Endothelial cell of umbilical vein (primary cell): ENCODE measurements around the gene NFATC1. TPM values are rescaled to one million over a fixed set of nuclear protein-coding genes. Genes with fewer than 3 reads are reported as not detected.

Source experiments
- BruUV-seq: library from RNA; stranded (reverse); fragments of 400-500 nt; replicated peaks from 2 replicates; lab custom pipeline; 2021; lab: Mats Ljungman, UMichigan
- CTCF ChIA-PET: fragments of 300-600, 350-600 bp; sonication (Branson Sonifier 250); formaldehyde crosslinking; loops from one replicate; lab custom pipeline; 2021; ENCODE audit warnings: antibody characterized with exemption, inconsistent platforms; lab: Charles Lee
- POLR2A ChIA-PET: fragments of 300-600, 350-600 bp; sonication (Branson Sonifier 250); formaldehyde crosslinking; loops from one replicate; lab custom pipeline; 2021; ENCODE audit warnings: antibody characterized with exemption, inconsistent platforms; lab: Charles Lee
- DNase-seq: peaks from one replicate; pipeline ENCODE4 v3.0.0-alpha.2; 2011; ENCODE audit warnings: low read depth, low spot score
- FAIRE-seq: peaks from 2 replicates; lab custom pipeline; 2011; peaks lifted over from hg19 to GRCh38; lab: Jason Lieb, UNC
- H2AFZ ChIP-seq: 2 replicates; pipeline ENCODE4 v1.6.0; 2012; ENCODE audit warnings: low read depth, low read length, control low read depth, inconsistent platforms
- H3K27ac ChIP-seq: 2 replicates; pipeline ENCODE4 v1.5.1; 2011; ENCODE audit warnings: low read depth, mild to moderate bottlenecking, control low read depth, low read length, moderate library complexity; ENCODE audit not compliant: insufficient read depth
- H3K27me3 ChIP-seq, 2 experiments: 2 replicates each; pipeline versions ENCODE4 v1.6.0 to v1.6.1; 2011; ENCODE audit warnings: low read length in 2 of 2, mixed read lengths in 1 of 2; ENCODE audit not compliant: control insufficient read depth in 2 of 2, insufficient read depth in 2 of 2
- H3K36me3 ChIP-seq, 2 experiments: 2 replicates in 1 of 2; 3 replicates in 1 of 2; pipeline ENCODE4 v1.5.1; 2011; ENCODE audit warnings: low read length in 2 of 2, mild to moderate bottlenecking in 1 of 2, moderate library complexity in 1 of 2; ENCODE audit not compliant: control insufficient read depth in 2 of 2, insufficient read depth in 2 of 2; ENCODE audit errors: extremely low read depth in 1 of 2
- H3K4me1 ChIP-seq: 3 replicates; pipeline ENCODE4 v1.5.1; 2011; ENCODE audit warnings: mild to moderate bottlenecking, low read length; ENCODE audit not compliant: control insufficient read depth, insufficient read depth; ENCODE audit errors: extremely low read depth
- H3K4me2 ChIP-seq: 2 replicates; pipeline ENCODE4 v1.6.1; 2011; ENCODE audit warnings: low read length, control low read depth, mixed read lengths; ENCODE audit not compliant: insufficient read depth
- H3K4me3 ChIP-seq, 3 experiments: fragments of 200-600 bp in 1 of 3; sonication (generic), shearing (Covaris generic) in 1 of 3; replicated peaks in 1 of 3; 2 replicates each; pipeline ENCODE4 v1.5.1; 2011 to 2016; ENCODE audit warnings: control low read depth in 3 of 3, low read length in 3 of 3, mild to moderate bottlenecking in 2 of 3, inconsistent platforms in 1 of 3, low read depth in 1 of 3, moderate library complexity in 1 of 3; ENCODE audit not compliant: insufficient read depth in 1 of 3
- H3K79me2 ChIP-seq: 2 replicates; pipeline ENCODE4 v1.6.0; 2012; ENCODE audit warnings: low read length, inconsistent platforms; ENCODE audit not compliant: control insufficient read depth, insufficient read depth
- H3K9ac ChIP-seq: replicated peaks from 2 replicates; pipeline ENCODE3; 2011; ENCODE audit warnings: low read length, control low read depth; ENCODE audit not compliant: insufficient read depth; ENCODE audit errors: extremely low read depth
- H3K9me1 ChIP-seq: replicated peaks from 3 replicates; pipeline ENCODE4 v1.6.0; 2011; ENCODE audit warnings: mild to moderate bottlenecking, low read length; ENCODE audit not compliant: control insufficient read depth, insufficient read depth; ENCODE audit errors: extremely low read depth
- H3K9me3 ChIP-seq: replicated peaks from 2 replicates; pipeline ENCODE4 v1.5.1; 2012; ENCODE audit warnings: low read length, inconsistent platforms; ENCODE audit not compliant: control insufficient read depth, insufficient read depth
- H4K20me1 ChIP-seq: replicated peaks from 2 replicates; pipeline ENCODE3; 2011; ENCODE audit warnings: mild to moderate bottlenecking, low read length; ENCODE audit not compliant: control insufficient read depth, insufficient read depth; ENCODE audit errors: extremely low read depth
- CTCF ChIP-seq, 2 donors: IDR thresholded peaks; 1 replicate in 1 of 2; 2 replicates in 1 of 2; pipeline ENCODE4 v1.5.1; 2011; ENCODE audit warnings: low read length in 2 of 2, mild to moderate bottlenecking in 2 of 2, moderate library complexity in 2 of 2, control low read depth in 1 of 2, inconsistent platforms in 1 of 2, low read depth in 1 of 2; ENCODE audit not compliant: insufficient read depth in 1 of 2; ENCODE audit errors: extremely low read depth in 1 of 2
- EZH2 ChIP-seq: IDR thresholded peaks from 2 replicates; pipeline ENCODE4 v1.6.1; 2012; ENCODE audit warnings: borderline replicate concordance, low read depth, mild to moderate bottlenecking, moderate library complexity, low read length, inconsistent platforms; ENCODE audit not compliant: severe bottlenecking
- FOS ChIP-seq: IDR thresholded peaks from 2 replicates; pipeline ENCODE4 v1.6.1; 2011; ENCODE audit warnings: mild to moderate bottlenecking, low read length, moderate library complexity, borderline replicate concordance; ENCODE audit not compliant: insufficient read depth
- GATA2 ChIP-seq: IDR thresholded peaks from 2 replicates; pipeline ENCODE4 v1.7.0; 2011; ENCODE audit warnings: low read depth, mild to moderate bottlenecking, moderate library complexity, mixed read lengths, low read length; ENCODE audit not compliant: insufficient read length, insufficient read depth
- JUN ChIP-seq: IDR thresholded peaks from 2 replicates; pipeline ENCODE4 v1.6.1; 2011; ENCODE audit warnings: borderline replicate concordance, low read depth; ENCODE audit not compliant: insufficient read length, insufficient read depth
- MAX ChIP-seq: IDR thresholded peaks from 2 replicates; pipeline ENCODE4 v1.6.1; 2011; ENCODE audit not compliant: insufficient read depth, insufficient read length
- MYC ChIP-seq: IDR thresholded peaks from one replicate; pipeline ENCODE4 v1.6.1; 2011; ENCODE audit warnings: mild to moderate bottlenecking, low read depth, low read length
- POLR2A ChIP-seq: IDR thresholded peaks from 2 replicates; pipeline ENCODE4 v1.6.1; 2012; ENCODE audit warnings: low read depth, mild to moderate bottlenecking, control low read depth, low read length
- dilution Hi-C: fragments of 300-500 bp; cut with MboI; formaldehyde crosslinking; loops from one replicate; pipeline ENCODE4 v1.15.0; 2019; ENCODE audit warnings: low sequenced_read_pairs; ENCODE audit not compliant: extremely low pct_ligation_motif_present
- intact Hi-C: fragments of 100-400 bp; cut with micrococcal nuclease; formaldehyde crosslinking; loops from one replicate; pipeline ENCODE4 v1.10.0; 2022
- polyA plus RNA-seq, 4 experiments: library from polyadenylated mRNA; depleted of rRNA in 3 of 4; stranded (reverse) in 3 of 4; unstranded in 1 of 4; fragments of >200 nt; gene quantifications; 2 replicates each; pipeline versions ENCODE4 v1.2.1 to v1.2.3, GENCODE V29; 2011 to 2012; ENCODE audit warnings: missing spikeins in 1 of 4
- total RNA-seq: library from RNA; stranded (reverse); gene quantifications from 2 replicates; pipeline ENCODE4 v1.2.3, GENCODE V29; 2021

Gene NFATC1
- total and polyA plus RNA-seq, 2 donors (not counting 3 experiments of a cell fraction or from before 2014, with no cell fraction given) = 11.1 to 30.0 TPM

- Histone ChIP-seq H2AFZ (no peak overlapping the region), H3K79me2 (no peaks in the 10 kb centered on the region), H3K4me1 (no peaks in the 10 kb centered on the region), H3K4me2 (no peak overlapping the region), H3K36me3 (no peaks in the 10 kb centered on the region), H3K9me1 (no peaks in the 10 kb centered on the region), H3K4me3 (no peak overlapping the region), H3K9me3 (no peaks in the 10 kb centered on the region), H3K27me3 (no peaks in the 10 kb centered on the region), H3K9ac (no peak overlapping the region), H4K20me1 (no peaks in the 10 kb centered on the region), H3K27ac (no peak overlapping the region)
- CTCF ChIA-PET = no interaction called here
- intact Hi-C loops (no loop called here), dilution Hi-C loops (no loop called here)
- POLR2A ChIA-PET = no interaction called here
- TF ChIP-seq GATA2 = no peak
- TF ChIP-seq MAX = no peak
- no peak for TF ChIP-seq EZH2
- no peak for TF ChIP-seq POLR2A
- TF ChIP-seq CTCF (IDR thresholded peaks at IDR 0.05; ENCODE audit: extremely low read depth in 1 of 2, insufficient read depth in 1 of 2, low read depth in 1 of 2, low read length in 2 of 2) = no peak
- TF ChIP-seq FOS = no peak
- no peak for TF ChIP-seq MYC
- no peak for TF ChIP-seq JUN
- DNase-seq = no peak
- no TSS peak for BruUV-seq
- no peak for FAIRE-seq
These were observed 146.5 kb downstream of the NFATC1 start for GRCh38 chr18:79542213-79542612.
